PC-3 (cell line): Measurements from ENCODE around the gene CD81. TPM values are rescaled to one million over a fixed set of nuclear protein-coding genes. Genes with fewer than 3 reads are reported as not detected.

Experiments
- ATAC-seq: fragments of 200-7000 bp; cut with Tn5 transposase; 2 replicates; pipeline ENCODE4 v1.9.1; 2020; ENCODE audit warnings: mild to moderate bottlenecking, moderate library complexity
- BruUV-seq: library from RNA; stranded (reverse); fragments of 400-500 nt; replicated peaks from 2 replicates; lab custom pipeline; 2021; lab: Mats Ljungman, UMichigan
- CTCF ChIA-PET: fragments of 300-600 bp; sonication (Branson Sonifier 250); formaldehyde crosslinking; loops from one replicate; lab custom pipeline; 2022; ENCODE audit warnings: antibody characterized with exemption; lab: Charles Lee
- POLR2A ChIA-PET: fragments of 300-600 bp; sonication (Branson Sonifier 250); formaldehyde crosslinking; loops from one replicate; lab custom pipeline; 2022; ENCODE audit warnings: antibody characterized with exemption; ENCODE audit not compliant: unreplicated experiment; lab: Charles Lee
- DNase-seq: peaks from one replicate; pipeline ENCODE4 v3.0.0-alpha.2; 2015
- H2AFZ ChIP-seq: fragments of 300-600 bp; sonication (generic); 2 replicates; pipeline ENCODE4 v1.6.0; 2016; ENCODE audit warnings: antibody characterized with exemption, low read length
- H3F3A ChIP-seq: fragments of 300-600 bp; sonication (generic); one replicate; pipeline ENCODE4 v1.6.0; 2017; ENCODE audit warnings: antibody characterized with exemption, low read length, control low read depth, mild to moderate bottlenecking; ENCODE audit not compliant: unreplicated experiment
- H3K27ac ChIP-seq: fragments of 300-600 bp; sonication (generic); 2 replicates; pipeline ENCODE4 v1.5.1; 2016; ENCODE audit warnings: mild to moderate bottlenecking, low read length
- H3K27me3 ChIP-seq: fragments of 300-600 bp; sonication (generic); 2 replicates; pipeline ENCODE4 v1.6.1; 2016; ENCODE audit warnings: low read length, mixed read lengths
- H3K36me3 ChIP-seq: fragments of 300-600 bp; sonication (generic); 2 replicates; pipeline ENCODE4 v1.6.1; 2016; ENCODE audit warnings: low read depth, mixed run types, low read length, mixed read lengths
- H3K4me1 ChIP-seq: fragments of 300-600 bp; sonication (generic); 2 replicates; pipeline ENCODE4 v1.5.1; 2016; ENCODE audit warnings: low read length; ENCODE audit not compliant: insufficient read depth
- H3K4me2 ChIP-seq: fragments of 300-600 bp; sonication (generic); 2 replicates; pipeline ENCODE4 v1.6.0; 2016; ENCODE audit warnings: low read length
- H3K4me3 ChIP-seq: fragments of 300-600 bp; sonication (generic); 2 replicates; pipeline ENCODE4 v1.5.1; 2016; ENCODE audit warnings: mild to moderate bottlenecking, low read length, mixed read lengths
- H3K79me2 ChIP-seq: fragments of 300-600 bp; sonication (generic); 2 replicates; pipeline ENCODE4 v1.6.1; 2017; ENCODE audit warnings: low read length, mixed read lengths
- H3K9ac ChIP-seq: fragments of 300-600 bp; sonication (generic); 2 replicates; pipeline ENCODE4 v1.6.0; 2016; ENCODE audit warnings: mild to moderate bottlenecking, low read length
- H3K9me2 ChIP-seq: fragments of 300-600 bp; sonication (generic); replicated peaks from 2 replicates; pipeline ENCODE4 v1.6.1; 2016; ENCODE audit warnings: mixed run types, low read length, mixed read lengths
- H3K9me3 ChIP-seq: fragments of 300-600 bp; sonication (generic); 2 replicates; pipeline ENCODE4 v1.6.1; 2016; ENCODE audit warnings: low read length, mixed read lengths
- H4K20me1 ChIP-seq: fragments of 300-600 bp; sonication (generic); 2 replicates; pipeline ENCODE4 v1.6.1; 2016; ENCODE audit warnings: low read length, mixed read lengths
- EZH2 ChIP-seq: fragments of 300-600 bp; sonication (generic); IDR thresholded peaks from one replicate; pipeline ENCODE4 v1.6.1; 2017; ENCODE audit warnings: antibody characterized with exemption, mild to moderate bottlenecking, low read length; ENCODE audit not compliant: unreplicated experiment
- EZH2phosphoT487 ChIP-seq: fragments of 300-600 bp; sonication (generic); IDR thresholded peaks from 2 replicates; pipeline ENCODE4 v1.6.1; 2018; ENCODE audit warnings: mild to moderate bottlenecking, antibody characterized with exemption, low read length, borderline replicate concordance
- intact Hi-C: fragments of 100-400 bp; cut with micrococcal nuclease; formaldehyde crosslinking; loops from 2 replicates; pipeline ENCODE4 v1.9.0; 2023
- total RNA-seq: library from RNA; depleted of rRNA; stranded (reverse); fragments of >200 nt; gene quantifications from 2 replicates; pipeline ENCODE4 v1.2.3, GENCODE V29; 2014
- TF ChIP-seq, protein P1 (sequence below): fragments of 300-600 bp; sonication (generic); conservative IDR thresholded peaks from 2 replicates; pipeline ENCODE4 v1.5.1; 2017; ENCODE audit warnings: antibody characterized with exemption, low read depth, mild to moderate bottlenecking, low read length

Gene CD81
- total RNA-seq, 1 experiment from 2014 or later, result 134 TPM

DNA sequence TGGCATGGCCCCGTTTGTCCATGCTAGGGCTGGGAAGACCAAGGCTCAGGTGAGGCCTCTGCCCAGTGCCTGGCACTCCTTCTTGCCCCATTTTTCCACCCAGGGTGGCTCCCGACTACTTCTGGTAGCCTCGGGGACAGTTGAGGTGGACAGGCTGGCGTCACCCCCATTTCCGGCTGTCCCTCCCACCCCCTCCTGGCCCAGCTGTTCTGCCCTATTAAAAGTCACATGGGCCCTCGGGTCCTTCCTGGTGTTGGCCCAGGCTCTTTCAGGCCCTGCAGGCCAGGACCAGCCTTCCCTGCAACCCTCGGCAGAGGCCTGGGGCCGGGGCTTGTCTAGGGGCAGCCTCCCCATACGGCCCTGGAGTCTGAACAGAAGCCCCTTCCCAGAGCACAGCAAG lies 9.5 kb downstream of the CD81 start:
- Histone ChIP-seq H3K4me3 (no peak overlapping the region), H3K9ac (no peak overlapping the region), H3K36me3 (no peaks in the 10 kb centered on the region; the same call in 1 of the 2 replicates), H3K27me3 (no peaks in the 10 kb centered on the region), H4K20me1 (peaks cover 45% of the 10 kb centered on the region; the same call in 1 of the 2 replicates), H3K79me2 (peaks cover 87% of the 10 kb centered on the region), H3K9me2 (no peaks in the 10 kb centered on the region), H3K4me2 (no peak overlapping the region), H3K27ac (no peak overlapping the region), H3K4me1 (no peaks in the 10 kb centered on the region), H2AFZ (no peak overlapping the region), H3K9me3 (no peaks in the 10 kb centered on the region), H3F3A (no peaks in the 10 kb centered on the region)
- TF ChIP-seq EZH2phosphoT487 (no peak), EZH2 (no peak)
- TF ChIP-seq, protein P1, sequence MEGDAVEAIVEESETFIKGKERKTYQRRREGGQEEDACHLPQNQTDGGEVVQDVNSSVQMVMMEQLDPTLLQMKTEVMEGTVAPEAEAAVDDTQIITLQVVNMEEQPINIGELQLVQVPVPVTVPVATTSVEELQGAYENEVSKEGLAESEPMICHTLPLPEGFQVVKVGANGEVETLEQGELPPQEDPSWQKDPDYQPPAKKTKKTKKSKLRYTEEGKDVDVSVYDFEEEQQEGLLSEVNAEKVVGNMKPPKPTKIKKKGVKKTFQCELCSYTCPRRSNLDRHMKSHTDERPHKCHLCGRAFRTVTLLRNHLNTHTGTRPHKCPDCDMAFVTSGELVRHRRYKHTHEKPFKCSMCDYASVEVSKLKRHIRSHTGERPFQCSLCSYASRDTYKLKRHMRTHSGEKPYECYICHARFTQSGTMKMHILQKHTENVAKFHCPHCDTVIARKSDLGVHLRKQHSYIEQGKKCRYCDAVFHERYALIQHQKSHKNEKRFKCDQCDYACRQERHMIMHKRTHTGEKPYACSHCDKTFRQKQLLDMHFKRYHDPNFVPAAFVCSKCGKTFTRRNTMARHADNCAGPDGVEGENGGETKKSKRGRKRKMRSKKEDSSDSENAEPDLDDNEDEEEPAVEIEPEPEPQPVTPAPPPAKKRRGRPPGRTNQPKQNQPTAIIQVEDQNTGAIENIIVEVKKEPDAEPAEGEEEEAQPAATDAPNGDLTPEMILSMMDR, result no peak
- no TSS peak for BruUV-seq
- no peak for ATAC-seq
- CTCF ChIA-PET, result no interaction called here
- no peak for DNase-seq
- POLR2A ChIA-PET, result no interaction called here
- intact Hi-C loops, result no loop called here

DNA sequence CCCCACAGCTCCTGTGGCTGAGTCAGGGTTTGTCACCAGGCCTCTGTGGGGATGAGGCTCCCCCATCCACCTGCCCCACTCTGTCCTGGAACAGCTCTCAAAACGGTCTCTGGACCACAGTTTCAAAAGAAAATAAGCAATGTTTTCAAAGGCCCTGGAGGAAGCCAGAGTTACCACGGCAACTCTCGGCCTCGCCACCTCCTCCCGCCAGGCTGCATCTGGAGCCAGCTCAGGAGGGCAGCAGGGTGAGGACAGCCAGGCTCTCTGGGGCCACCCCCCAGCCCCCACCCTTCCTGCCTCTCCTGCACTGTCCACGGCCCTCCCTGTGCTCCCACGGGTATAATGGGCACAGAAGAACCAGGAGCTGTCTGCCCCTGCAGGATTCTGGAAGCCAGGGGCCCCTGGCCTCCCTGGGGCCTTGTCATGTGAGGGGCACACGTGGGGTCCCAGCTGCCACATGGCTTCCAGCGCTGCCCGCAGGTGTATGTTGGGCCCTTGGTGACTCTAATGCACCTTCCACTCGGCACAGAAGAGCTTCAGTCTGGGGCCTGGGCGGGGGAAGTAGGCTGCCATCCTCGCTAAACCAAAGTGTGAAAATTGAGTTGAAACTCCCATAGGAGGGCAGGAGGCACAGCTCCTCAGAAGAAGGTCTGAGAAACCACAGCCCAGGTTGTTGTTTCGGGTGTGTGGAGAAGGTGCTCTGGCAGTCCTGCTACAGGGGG lies 10.3 kb downstream of the CD81 start:
- Histone ChIP-seq H3K4me3 (no peak overlapping the region), H3K79me2 (peaks cover 79% of the 10 kb centered on the region), H4K20me1 (peaks cover 36% of the 10 kb centered on the region; the same call in 1 of the 2 replicates), H3K4me2 (no peak overlapping the region), H2AFZ (no peak overlapping the region), H3K36me3 (no peaks in the 10 kb centered on the region; the same call in 1 of the 2 replicates), H3F3A (no peaks in the 10 kb centered on the region), H3K9ac (no peak overlapping the region), H3K27me3 (no peaks in the 10 kb centered on the region), H3K9me3 (no peaks in the 10 kb centered on the region), H3K9me2 (no peaks in the 10 kb centered on the region), H3K4me1 (no peaks in the 10 kb centered on the region), H3K27ac (no peak overlapping the region)
- no TSS peak for BruUV-seq
- ChIA-PET POLR2A (no interaction called here), CTCF (no interaction called here)
- TF ChIP-seq EZH2 (no peak), EZH2phosphoT487 (no peak)
- TF ChIP-seq, protein P1, result no peak
- intact Hi-C loops, result no loop called here
- no peak for DNase-seq
- ATAC-seq, result no peak
